Measurements from ENCODE around the gene HES2.
"Not testable (repeated sequence)": the region's sequence is repeated elsewhere in the genome, so short reads cannot be mapped to it uniquely, and the experiment has no call there.

The HES2 gene

DNA sequence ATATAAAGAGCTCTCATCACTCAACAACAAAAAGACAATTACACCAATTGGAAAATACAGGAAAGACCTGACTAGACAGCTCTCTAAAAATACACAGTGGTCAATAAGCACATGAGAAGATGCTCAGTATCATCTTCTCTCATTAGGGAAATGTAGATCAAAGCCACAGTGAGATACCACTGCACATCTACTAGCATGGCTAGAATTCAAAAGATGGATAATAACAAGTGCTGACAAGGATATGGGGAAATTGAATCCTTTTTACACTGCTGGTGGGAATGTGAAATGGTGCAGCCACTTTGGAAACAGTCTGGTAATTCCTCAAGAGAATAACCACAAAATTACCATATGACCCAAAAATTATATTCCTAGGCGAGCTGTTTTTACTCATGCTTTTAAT lies 35.6 kb downstream of the HES2 start:
- DNase-seq, result no peak

DNA sequence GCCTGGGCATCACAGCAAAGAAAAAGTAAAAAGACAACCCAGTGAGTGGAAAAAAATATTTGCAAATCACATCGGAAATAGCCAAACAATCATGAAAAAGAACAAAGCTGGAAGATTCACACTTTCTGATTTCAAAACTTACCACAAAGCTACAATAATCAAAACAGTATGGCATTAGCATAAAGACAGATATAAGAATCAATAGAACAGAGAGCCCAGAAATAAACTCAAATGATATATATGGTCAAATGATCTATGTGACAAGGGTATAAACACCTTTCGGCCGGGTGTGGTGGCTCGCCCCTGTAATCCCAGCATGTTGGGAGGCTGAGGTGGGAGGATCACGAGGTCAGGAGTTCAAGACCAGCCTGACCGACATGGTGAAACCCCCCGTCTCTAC lies 39.7 kb downstream of the HES2 start:
- no peak for DNase-seq

- DNase-seq, result no peak
These were observed 41.5 kb downstream of the HES2 start for GRCh38 chr1:6378096-6378746.

DNA sequence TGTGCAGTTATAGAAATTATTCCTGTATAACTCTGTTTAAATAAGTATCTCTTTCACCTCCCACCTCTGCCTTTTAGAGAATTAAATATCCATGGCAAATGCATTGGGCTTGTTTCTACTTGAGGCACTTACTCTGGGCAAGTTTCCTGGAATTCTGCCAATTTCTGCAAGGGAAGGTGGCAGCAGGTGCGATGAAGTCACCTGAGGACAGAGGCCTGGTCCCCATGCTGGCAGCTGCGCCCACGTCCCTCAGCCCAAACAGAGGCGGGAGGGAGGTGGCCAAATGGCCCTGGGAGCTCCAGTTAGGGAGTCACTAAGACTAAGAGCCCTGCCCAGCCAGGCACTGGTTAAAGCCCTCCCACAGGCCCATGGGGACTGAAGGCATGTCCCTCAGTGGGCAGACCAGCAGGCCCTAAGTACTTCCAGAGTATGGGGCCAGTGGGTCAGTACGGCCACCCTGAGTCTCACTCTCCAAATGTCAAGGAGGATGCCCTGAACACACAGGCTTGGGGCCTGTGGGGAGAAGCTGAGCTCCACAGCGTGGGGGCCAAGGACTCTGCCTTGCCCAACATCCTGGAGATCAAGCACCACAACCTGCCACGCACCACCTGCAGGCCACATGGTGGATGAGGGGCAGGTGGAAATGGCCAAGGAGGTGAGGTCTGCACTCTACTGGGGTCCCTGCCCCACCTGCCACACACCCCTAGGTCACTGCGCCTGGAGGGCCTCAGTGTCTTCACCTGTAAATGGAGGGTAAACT lies 45.6 kb downstream of the HES2 start:
- peak; percentile 75 for DNase-seq

- DNase-seq, result not testable (repeated sequence)
These were observed 47.5 kb downstream of the HES2 start for GRCh38 chr1:6372236-6372635.

GRCh38 chr1:6370006-6370405 lies 49.7 kb downstream of the HES2 start:
- DNase-seq, result no peak

GRCh38 chr1:6367381-6368012 lies 52.2 kb downstream of the HES2 start:
- DNase-seq, result no peak

GRCh38 chr1:6365047-6365446 lies 54.7 kb downstream of the HES2 start:
- DNase-seq, result no peak

- DNase-seq, result peak; percentile 20
These were observed 56.4 kb downstream of the HES2 start for GRCh38 chr1:6363085-6363884.

Measured in NCI-H146 (cell line).